HepG2 (cell line): ENCODE measurements around the gene NINJ2. TPM values are rescaled to one million over a fixed set of nuclear protein-coding genes. Genes with fewer than 3 reads are reported as not detected.

ENCODE experiments used
- CBX2 ChIP-seq, 2 experiments: fragments of 200-600 bp in 1 of 2; sonication (generic); formaldehyde crosslinking in 1 of 2; IDR thresholded peaks; 2 replicates each; pipeline versions ENCODE4 v1.7.0 to v1.8.1; 2018 to 2022; ENCODE audit warnings: low read depth in 2 of 2, low read length in 1 of 2, mild to moderate bottlenecking in 1 of 2, missing genetic modification reagents in 1 of 2
- CENPBD1 ChIP-seq: sonication (generic); formaldehyde crosslinking; IDR thresholded peaks from 2 replicates; pipeline ENCODE4 v1.8.0; 2022; ENCODE audit warnings: missing genetic modification reagents, low read depth, mild to moderate bottlenecking, borderline replicate concordance
- EED ChIP-seq: sonication (generic); formaldehyde crosslinking; IDR thresholded peaks from 2 replicates; pipeline ENCODE4 v1.5.0; 2020; ENCODE audit warnings: mild to moderate bottlenecking, missing genetic modification reagents
- ELF3 ChIP-seq: IDR thresholded peaks from 2 replicates; pipeline ENCODE4 v1.6.1; 2016; ENCODE audit warnings: missing genetic modification reagents, missing compliant biosample characterization
- GATA4 ChIP-seq: sonication (generic); IDR thresholded peaks from 2 replicates; pipeline ENCODE4 v1.6.1; 2016; ENCODE audit warnings: antibody characterized with exemption, low read depth, borderline replicate concordance
- MAFK ChIP-seq, 2 experiments: IDR thresholded peaks in 1 of 2; conservative IDR thresholded peaks in 1 of 2; 2 replicates each; pipeline ENCODE4 v1.6.1; 2011; ENCODE audit warnings: improper control_type of control experiment in 2 of 2, low read length in 2 of 2
- MTERF4 ChIP-seq: sonication (generic); formaldehyde crosslinking; IDR thresholded peaks from 2 replicates; pipeline ENCODE4 v1.8.0; 2023; ENCODE audit warnings: mild to moderate bottlenecking, missing genetic modification reagents
- MXD4 ChIP-seq: IDR thresholded peaks from 2 replicates; pipeline ENCODE4 v1.6.1; 2016; ENCODE audit warnings: mild to moderate bottlenecking, missing biosample characterization, missing genetic modification reagents
- NCOA5 ChIP-seq: sonication (generic); formaldehyde crosslinking; IDR thresholded peaks from 2 replicates; pipeline ENCODE4 v1.4.0; 2020; ENCODE audit warnings: missing genetic modification reagents
- NFIC ChIP-seq: IDR thresholded peaks from 2 replicates; pipeline ENCODE4 v1.6.1; 2012; ENCODE audit warnings: mild to moderate bottlenecking, low read length, inconsistent platforms
- NFKB2 ChIP-seq: sonication (generic); formaldehyde crosslinking; IDR thresholded peaks from 2 replicates; pipeline ENCODE4 v1.4.0; 2020; ENCODE audit warnings: missing genetic modification reagents, borderline replicate concordance
- PATZ1 ChIP-seq: sonication (generic); formaldehyde crosslinking; IDR thresholded peaks from 2 replicates; pipeline ENCODE4 v1.4.0; 2020; ENCODE audit warnings: missing genetic modification reagents
- POLR2AphosphoS2 ChIP-seq: IDR thresholded peaks from 2 replicates; pipeline ENCODE4 v1.6.1; 2011; ENCODE audit warnings: low read depth, low read length, improper control_type of control experiment
- PPARG ChIP-seq: conservative IDR thresholded peaks from 2 replicates; pipeline ENCODE4 v1.6.1; 2016; ENCODE audit warnings: missing biosample characterization, missing genetic modification reagents
- RAD21 ChIP-seq: fragments of 450-650 bp; formaldehyde crosslinking; IDR thresholded peaks from 2 replicates; pipeline ENCODE4 v1.5.0; 2020; ENCODE audit warnings: mild to moderate bottlenecking
- SKI ChIP-seq: fragments of 450-650 bp; IDR thresholded peaks from one replicate; pipeline ENCODE4 v1.6.1; 2018; ENCODE audit warnings: mild to moderate bottlenecking; ENCODE audit not compliant: partially characterized antibody
- STAT5B ChIP-seq: sonication (generic); formaldehyde crosslinking; IDR thresholded peaks from 2 replicates; pipeline ENCODE4 v1.4.0; 2020; ENCODE audit warnings: missing genetic modification reagents
- XRCC5 ChIP-seq: fragments of 200-400 bp; formaldehyde crosslinking; optimal IDR thresholded peaks from 2 replicates; pipeline ENCODE3; 2017; ENCODE audit warnings: mild to moderate bottlenecking, low read length
- ZFAT ChIP-seq: sonication (generic); formaldehyde crosslinking; conservative IDR thresholded peaks from 2 replicates; pipeline ENCODE4 v1.8.1; 2023; ENCODE audit warnings: missing genetic modification reagents, inconsistent platforms
- ZNF460 ChIP-seq: sonication (generic); formaldehyde crosslinking; IDR thresholded peaks from 2 replicates; pipeline ENCODE4 v1.5.1; 2020; ENCODE audit warnings: missing genetic modification reagents, mild to moderate bottlenecking, borderline replicate concordance
- ZNF672 ChIP-seq: sonication (generic); formaldehyde crosslinking; IDR thresholded peaks from 2 replicates; pipeline ENCODE4 v1.8.1; 2022; ENCODE audit warnings: missing genetic modification reagents
- ZNF768 ChIP-seq: sonication (generic); formaldehyde crosslinking; IDR thresholded peaks from 2 replicates; pipeline ENCODE4 v1.4.0; 2020; ENCODE audit warnings: missing genetic modification reagents
- polyA plus RNA-seq, 8 experiments: library from polyadenylated mRNA; depleted of rRNA in 3 of 8; stranded (reverse) in 7 of 8; unstranded in 1 of 8; fragments of >200 nt; fragmentation: Illumina TruSeq in 4 of 8; extraction: Trizol in 4 of 8; gene quantifications; 2 replicates each; pipeline versions ENCODE4 v1.2.1 to v1.2.3, GENCODE V29; 2011 to 2016; ENCODE audit warnings: low read depth in 4 of 8, missing spikeins in 1 of 8, mixed read lengths in 1 of 8; ENCODE audit not compliant: insufficient read depth in 1 of 8
- total RNA-seq, 5 experiments: library from RNA; depleted of rRNA; stranded (reverse); fragments of >200 nt; fragmentation: Illumina TruSeq; extraction: Trizol; gene quantifications; 2 replicates each; pipeline ENCODE4 v1.2.3, GENCODE V29; 2016; ENCODE audit warnings: low read depth in 1 of 5
- TF ChIP-seq, protein P1 (sequence below): sonication (generic); formaldehyde crosslinking; IDR thresholded peaks from 2 replicates; pipeline ENCODE4 v1.4.0; 2020; ENCODE audit warnings: missing genetic modification reagents, mild to moderate bottlenecking, borderline replicate concordance
- TF ChIP-seq, protein P2 (sequence below): sonication (generic); formaldehyde crosslinking; IDR thresholded peaks from 2 replicates; pipeline ENCODE4 v1.5.0; 2020; ENCODE audit warnings: missing genetic modification reagents, mild to moderate bottlenecking, borderline replicate concordance

The NINJ2 gene
- total and polyA plus RNA-seq, 2 of the 13 experiments (the other 11 are each of a cell fraction or from before 2014, with no cell fraction given) = 0.62 to 3.8 TPM

GRCh38 chr12:645563-646071 is 17.6 kb downstream of the NINJ2 start (continued):
- TF ChIP-seq ELF3 (CRISPR knock-in tag) = peak; percentile 74
- TF ChIP-seq NFIC = no peak
- TF ChIP-seq MAFK (conservative IDR thresholded peaks at IDR 0.05 in 1 of 2, IDR thresholded peaks at IDR 0.05 in 1 of 2; ENCODE audit: low read length in 2 of 2) = peak; percentile 94 to 98
- TF ChIP-seq MXD4 = no peak
- TF ChIP-seq ZNF672 (CRISPR knock-in tag) = no peak
- TF ChIP-seq PPARG (CRISPR knock-in tag) = peak; percentile 96
- no peak for TF ChIP-seq STAT5B (CRISPR knock-in tag)
- no peak for TF ChIP-seq CENPBD1 (CRISPR knock-in tag)
- TF ChIP-seq GATA4 = no peak
- TF ChIP-seq, protein P1, sequence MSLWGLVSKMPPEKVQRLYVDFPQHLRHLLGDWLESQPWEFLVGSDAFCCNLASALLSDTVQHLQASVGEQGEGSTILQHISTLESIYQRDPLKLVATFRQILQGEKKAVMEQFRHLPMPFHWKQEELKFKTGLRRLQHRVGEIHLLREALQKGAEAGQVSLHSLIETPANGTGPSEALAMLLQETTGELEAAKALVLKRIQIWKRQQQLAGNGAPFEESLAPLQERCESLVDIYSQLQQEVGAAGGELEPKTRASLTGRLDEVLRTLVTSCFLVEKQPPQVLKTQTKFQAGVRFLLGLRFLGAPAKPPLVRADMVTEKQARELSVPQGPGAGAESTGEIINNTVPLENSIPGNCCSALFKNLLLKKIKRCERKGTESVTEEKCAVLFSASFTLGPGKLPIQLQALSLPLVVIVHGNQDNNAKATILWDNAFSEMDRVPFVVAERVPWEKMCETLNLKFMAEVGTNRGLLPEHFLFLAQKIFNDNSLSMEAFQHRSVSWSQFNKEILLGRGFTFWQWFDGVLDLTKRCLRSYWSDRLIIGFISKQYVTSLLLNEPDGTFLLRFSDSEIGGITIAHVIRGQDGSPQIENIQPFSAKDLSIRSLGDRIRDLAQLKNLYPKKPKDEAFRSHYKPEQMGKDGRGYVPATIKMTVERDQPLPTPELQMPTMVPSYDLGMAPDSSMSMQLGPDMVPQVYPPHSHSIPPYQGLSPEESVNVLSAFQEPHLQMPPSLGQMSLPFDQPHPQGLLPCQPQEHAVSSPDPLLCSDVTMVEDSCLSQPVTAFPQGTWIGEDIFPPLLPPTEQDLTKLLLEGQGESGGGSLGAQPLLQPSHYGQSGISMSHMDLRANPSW = 0 out of 2 replicates have a peak, but pooled peaks have one; percentile 15
- no peak for TF ChIP-seq XRCC5
- no peak for TF ChIP-seq NCOA5 (CRISPR knock-in tag)
- no peak for TF ChIP-seq SKI
- TF ChIP-seq MTERF4 (CRISPR knock-in tag) = no peak
- TF ChIP-seq, protein P2, sequence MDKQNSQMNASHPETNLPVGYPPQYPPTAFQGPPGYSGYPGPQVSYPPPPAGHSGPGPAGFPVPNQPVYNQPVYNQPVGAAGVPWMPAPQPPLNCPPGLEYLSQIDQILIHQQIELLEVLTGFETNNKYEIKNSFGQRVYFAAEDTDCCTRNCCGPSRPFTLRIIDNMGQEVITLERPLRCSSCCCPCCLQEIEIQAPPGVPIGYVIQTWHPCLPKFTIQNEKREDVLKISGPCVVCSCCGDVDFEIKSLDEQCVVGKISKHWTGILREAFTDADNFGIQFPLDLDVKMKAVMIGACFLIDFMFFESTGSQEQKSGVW (CRISPR knock-in tag) = no peak
- TF ChIP-seq ZNF460 (CRISPR knock-in tag) = no peak
- no peak for TF ChIP-seq POLR2AphosphoS2
- TF ChIP-seq EED (CRISPR knock-in tag) = no peak
- TF ChIP-seq ZFAT (CRISPR knock-in tag) = no peak
- no peak for TF ChIP-seq ZNF768 (CRISPR knock-in tag)
- no peak for TF ChIP-seq PATZ1 (CRISPR knock-in tag)
- TF ChIP-seq CBX2 (IDR thresholded peaks at IDR 0.05; ENCODE audit: low read depth, low read length) = no peak
- TF ChIP-seq CBX2 (CRISPR knock-in tag; IDR thresholded peaks at IDR 0.05; ENCODE audit: low read depth) = no peak
- no peak for TF ChIP-seq NFKB2 (CRISPR knock-in tag)
- no peak for TF ChIP-seq RAD21
